GM20000 (cell line): ENCODE data around the gene RFX4.

Experiments used
- DNase-seq: peaks from one replicate; pipeline ENCODE4 v3.0.0; 2012; ENCODE audit warnings: low spot score
- CTCF ChIP-seq: IDR thresholded peaks from 2 replicates; pipeline ENCODE4 v1.5.1; 2012; ENCODE audit warnings: mild to moderate bottlenecking, control low read depth; ENCODE audit errors: extremely low read depth, missing control alignments

Gene RFX4

GRCh38 chr12:106794369-106794768 lies 211.6 kb downstream of the RFX4 start:
- no peak for DNase-seq
- no peak for TF ChIP-seq CTCF

- DNase-seq: no peak
- no peak for TF ChIP-seq CTCF
Observed at GRCh38 chr12:106801167-106801708, 218.4 kb downstream of the RFX4 start.

GRCh38 chr12:106801830-106802533 lies 219.2 kb downstream of the RFX4 start:
- TF ChIP-seq CTCF: no peak

GRCh38 chr12:106804668-106805067 lies 221.9 kb downstream of the RFX4 start:
- DNase-seq: no peak
- TF ChIP-seq CTCF: no peak

More at GRCh38 chr12:106801830-106802533, 219.2 kb downstream of the RFX4 start:
- no peak for DNase-seq
